ENCODE results near the gene DNAJB13.
A peak's percentile ranks its signal among the peaks of the same experiment; 100 is the strongest.

The DNAJB13 gene

DNA sequence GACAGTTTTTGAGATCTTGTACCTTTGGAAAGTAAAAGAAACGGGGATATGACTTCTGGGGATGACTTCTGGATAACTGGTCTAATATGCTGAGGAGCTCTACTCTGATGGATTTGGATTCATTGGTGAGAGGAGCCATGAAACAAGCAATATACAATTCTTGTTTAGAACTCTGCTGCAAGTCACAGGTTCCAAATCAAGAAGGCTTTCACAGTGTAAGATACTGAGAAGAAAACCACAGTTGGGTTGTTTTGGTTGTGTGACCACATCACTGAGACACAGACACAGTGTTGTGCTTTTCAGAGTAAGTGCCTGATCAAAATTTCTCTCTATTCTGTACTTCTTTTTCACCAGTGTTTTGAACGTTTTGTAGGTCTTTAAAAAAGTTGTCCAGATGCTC lies 44.9 kb downstream of the DNAJB13 start:
- H3K9me3 ChIP-seq (ENCODE audit: insufficient read depth, low read length), result no peaks in the 10 kb centered on the region
- peak overlapping the region; percentile 19 for H3K4me2 ChIP-seq (ENCODE audit: low read depth, low read length, poor library complexity, severe bottlenecking)
- H3K27me3 ChIP-seq (ENCODE audit: low read length), result no peaks in the 10 kb centered on the region
- H3K79me2 ChIP-seq (ENCODE audit: insufficient read depth, low read length), result no peaks in the 10 kb centered on the region
- TF ChIP-seq, protein P1, sequence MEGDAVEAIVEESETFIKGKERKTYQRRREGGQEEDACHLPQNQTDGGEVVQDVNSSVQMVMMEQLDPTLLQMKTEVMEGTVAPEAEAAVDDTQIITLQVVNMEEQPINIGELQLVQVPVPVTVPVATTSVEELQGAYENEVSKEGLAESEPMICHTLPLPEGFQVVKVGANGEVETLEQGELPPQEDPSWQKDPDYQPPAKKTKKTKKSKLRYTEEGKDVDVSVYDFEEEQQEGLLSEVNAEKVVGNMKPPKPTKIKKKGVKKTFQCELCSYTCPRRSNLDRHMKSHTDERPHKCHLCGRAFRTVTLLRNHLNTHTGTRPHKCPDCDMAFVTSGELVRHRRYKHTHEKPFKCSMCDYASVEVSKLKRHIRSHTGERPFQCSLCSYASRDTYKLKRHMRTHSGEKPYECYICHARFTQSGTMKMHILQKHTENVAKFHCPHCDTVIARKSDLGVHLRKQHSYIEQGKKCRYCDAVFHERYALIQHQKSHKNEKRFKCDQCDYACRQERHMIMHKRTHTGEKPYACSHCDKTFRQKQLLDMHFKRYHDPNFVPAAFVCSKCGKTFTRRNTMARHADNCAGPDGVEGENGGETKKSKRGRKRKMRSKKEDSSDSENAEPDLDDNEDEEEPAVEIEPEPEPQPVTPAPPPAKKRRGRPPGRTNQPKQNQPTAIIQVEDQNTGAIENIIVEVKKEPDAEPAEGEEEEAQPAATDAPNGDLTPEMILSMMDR (IDR thresholded peaks at IDR 0.05; ENCODE audit: insufficient read depth, low read length, poor library complexity, severe bottlenecking), result no peak
- no peak for TF ChIP-seq EZH2phosphoT487 (conservative IDR thresholded peaks at IDR 0.05; ENCODE audit: low read length)
- no peak overlapping the region for H3K4me3 ChIP-seq (ENCODE audit: insufficient read depth, low read length, poor library complexity, severe bottlenecking)
- H3K9ac ChIP-seq (ENCODE audit: low read length), result no peak overlapping the region
- no peaks in the 10 kb centered on the region for H3K9me2 ChIP-seq (replicated peaks; ENCODE audit: insufficient read depth, low read length)
- H3K36me3 ChIP-seq (ENCODE audit: low read length), result no peaks in the 10 kb centered on the region
- H2AFZ ChIP-seq (ENCODE audit: low read depth, low read length, severe bottlenecking), result no peak overlapping the region
- H3K27ac ChIP-seq (ENCODE audit: low read depth, low read length), result peak overlapping the region; percentile 28
- H3F3A ChIP-seq (ENCODE audit: insufficient read depth), result 0 out of 2 replicates have a peak, but pooled peaks cover 4% of the 10 kb centered on the region
- H4K20me1 ChIP-seq (ENCODE audit: low read depth, low read length), result no peaks in the 10 kb centered on the region

DNA sequence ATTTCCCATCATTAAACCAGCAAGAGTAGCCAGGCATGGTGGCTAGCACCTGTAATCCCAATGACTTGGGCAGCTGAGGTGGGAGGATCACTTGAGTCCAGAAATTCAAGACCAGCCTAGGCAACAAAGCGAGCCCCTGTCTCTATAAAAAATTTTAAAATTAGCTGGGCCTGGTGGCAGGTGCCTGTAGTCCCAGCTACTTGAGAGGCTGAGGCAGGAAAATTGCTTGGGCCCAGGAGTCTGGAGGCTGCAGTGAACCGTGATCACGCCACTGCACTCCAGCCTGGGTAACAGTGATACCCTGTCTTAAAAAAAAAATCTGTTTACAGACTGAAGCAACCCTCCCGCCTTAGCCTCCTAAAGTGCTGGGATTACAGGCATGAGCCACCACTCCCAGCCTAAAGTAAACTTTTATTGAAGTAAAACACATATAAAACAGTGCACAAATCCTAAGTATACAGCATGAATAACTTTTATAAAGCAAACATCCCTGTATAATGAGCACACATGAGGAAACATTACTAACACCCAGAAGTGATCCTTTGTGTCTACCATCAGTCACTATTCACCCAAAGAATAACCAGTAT lies 45.4 kb downstream of the DNAJB13 start:
- no peaks in the 10 kb centered on the region for H3K36me3 ChIP-seq (ENCODE audit: low read length)
- H3F3A ChIP-seq (ENCODE audit: insufficient read depth), result 0 out of 2 replicates have a peak, but pooled peaks cover 4% of the 10 kb centered on the region
- H3K9ac ChIP-seq (ENCODE audit: low read length), result no peak overlapping the region
- H3K9me3 ChIP-seq (ENCODE audit: insufficient read depth, low read length), result no peaks in the 10 kb centered on the region
- H3K79me2 ChIP-seq (ENCODE audit: insufficient read depth, low read length), result no peaks in the 10 kb centered on the region
- no peaks in the 10 kb centered on the region for H3K27me3 ChIP-seq (ENCODE audit: low read length)
- H3K9me2 ChIP-seq (replicated peaks; ENCODE audit: insufficient read depth, low read length), result no peaks in the 10 kb centered on the region
- no peak overlapping the region for H3K4me3 ChIP-seq (ENCODE audit: insufficient read depth, low read length, poor library complexity, severe bottlenecking)
- no peaks in the 10 kb centered on the region for H4K20me1 ChIP-seq (ENCODE audit: low read depth, low read length)
- no peak for TF ChIP-seq EZH2phosphoT487 (conservative IDR thresholded peaks at IDR 0.05; ENCODE audit: low read length)
- TF ChIP-seq, protein P1 (IDR thresholded peaks at IDR 0.05; ENCODE audit: insufficient read depth, low read length, poor library complexity, severe bottlenecking), result no peak
- H3K27ac ChIP-seq (ENCODE audit: low read depth, low read length), result no peak overlapping the region
- no peak overlapping the region for H3K4me2 ChIP-seq (ENCODE audit: low read depth, low read length, poor library complexity, severe bottlenecking)
- H2AFZ ChIP-seq (ENCODE audit: low read depth, low read length, severe bottlenecking), result no peak overlapping the region

DNA sequence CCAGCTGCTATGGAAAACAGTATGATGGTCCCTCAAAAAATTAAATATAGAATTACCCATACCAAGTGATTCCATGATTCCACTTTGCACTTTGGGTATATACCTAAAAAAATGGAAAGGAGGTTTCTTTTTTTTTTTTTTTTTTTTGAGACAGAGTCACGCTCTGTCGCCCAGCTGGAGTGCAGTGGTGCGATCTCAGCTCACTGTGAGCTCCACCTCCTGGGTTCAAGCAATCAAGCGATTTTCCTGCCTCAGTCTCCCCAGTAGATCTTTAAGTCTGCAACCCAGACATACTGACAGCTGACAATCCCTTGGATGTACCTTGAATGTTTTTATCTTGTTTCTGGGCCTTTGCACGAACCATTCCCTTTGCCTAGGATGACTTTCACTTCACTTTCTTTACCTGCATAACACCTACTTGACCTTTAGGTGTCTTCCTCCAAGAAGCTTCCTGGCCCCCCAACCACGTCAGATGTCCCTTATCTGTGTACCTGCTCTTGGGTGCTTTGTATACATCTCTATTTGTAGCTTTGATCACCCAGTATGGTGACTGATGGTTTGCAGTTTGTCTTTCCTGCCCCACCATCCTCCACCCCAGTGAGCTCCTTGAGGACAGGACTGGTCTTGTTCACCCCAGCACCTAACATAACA lies 46.4 kb downstream of the DNAJB13 start:
- Histone ChIP-seq H3K27ac (ENCODE audit: low read depth, low read length) (no peak overlapping the region), H4K20me1 (ENCODE audit: low read depth, low read length) (no peaks in the 10 kb centered on the region), H3K4me2 (ENCODE audit: low read depth, low read length, poor library complexity, severe bottlenecking) (no peak overlapping the region)

More for the DNA sequence above, 46.4 kb downstream of the DNAJB13 start:
- Histone ChIP-seq H3K79me2 (ENCODE audit: insufficient read depth, low read length) (no peaks in the 10 kb centered on the region), H3K27me3 (ENCODE audit: low read length) (no peaks in the 10 kb centered on the region), H3K4me3 (ENCODE audit: insufficient read depth, low read length, poor library complexity, severe bottlenecking) (no peak overlapping the region), H2AFZ (ENCODE audit: low read depth, low read length, severe bottlenecking) (no peak overlapping the region), H3K9me3 (ENCODE audit: insufficient read depth, low read length) (no peaks in the 10 kb centered on the region), H3F3A (ENCODE audit: insufficient read depth) (0 out of 2 replicates have a peak, but pooled peaks cover 4% of the 10 kb centered on the region), H3K9ac (ENCODE audit: low read length) (no peak overlapping the region), H3K36me3 (ENCODE audit: low read length) (no peaks in the 10 kb centered on the region), H3K9me2 (replicated peaks; ENCODE audit: insufficient read depth, low read length) (no peaks in the 10 kb centered on the region)
- no peak for TF ChIP-seq EZH2phosphoT487 (conservative IDR thresholded peaks at IDR 0.05; ENCODE audit: low read length)
- TF ChIP-seq, protein P1 (IDR thresholded peaks at IDR 0.05; ENCODE audit: insufficient read depth, low read length, poor library complexity, severe bottlenecking), result no peak

Measured in SU-DHL-6 (cell line).